Left lung (tissue), 10 donors: ENCODE measurements around the gene OOSP4A. TPM values are rescaled to one million over a fixed set of nuclear protein-coding genes. Genes with fewer than 3 reads are reported as not detected.

ENCODE experiments used
- ATAC-seq: fragments of 200-7000 bp; cut with Tn5 transposase; one replicate; pipeline ENCODE4 v1.9.1; 2020; ENCODE audit warnings: moderate library complexity
- DNase-seq, 4 donors: peaks; one replicate each; pipeline ENCODE4 v3.0.0-alpha.2; 2013 to 2020
- H3K27ac ChIP-seq, 2 donors: fragments of 200-600 bp; sonication (generic) in 1 of 2; one replicate each; pipeline versions ENCODE4 v1.5.0 to v1.8.0; 2020 to 2021
- H3K27me3 ChIP-seq, 2 donors: fragments of 200-600 bp; sonication (generic) in 1 of 2; one replicate each; pipeline versions ENCODE4 v1.5.0 to v1.8.0; 2020 to 2021
- H3K36me3 ChIP-seq, 2 donors: fragments of 200-600 bp; sonication (generic) in 1 of 2; one replicate each; pipeline versions ENCODE4 v1.5.0 to v1.8.0; 2020 to 2021
- H3K4me1 ChIP-seq, 2 donors: fragments of 200-600 bp; one replicate each; pipeline ENCODE4 v1.8.0; 2021
- H3K4me3 ChIP-seq, 2 donors: fragments of 200-600 bp; sonication (generic) in 1 of 2; one replicate each; pipeline versions ENCODE4 v1.5.0 to v1.8.0; 2020 to 2021; ENCODE audit warnings: mild to moderate bottlenecking in 1 of 2
- H3K9me3 ChIP-seq, 2 donors: fragments of 200-600 bp; sonication (generic) in 1 of 2; one replicate each; pipeline versions ENCODE4 v1.5.0 to v1.8.0; 2020 to 2021
- intact Hi-C, 2 donors: fragments of 100-400 bp; cut with DNase I; formaldehyde crosslinking; loops; one replicate each; pipeline versions ENCODE4 v1.11.2 to v1.14.2; 2022
- polyA plus RNA-seq, 6 donors: library from polyadenylated mRNA; unstranded; fragments of 120-200 nt; gene quantifications; one replicate each; pipeline ENCODE4 v1.2.1, GENCODE V29; 2013; ENCODE audit not compliant: insufficient read length in 6 of 6
- total RNA-seq, 2 donors: library from RNA; stranded (reverse); fragmentation: NEBNext Ultra II Directional; extraction: Animal tissue kit (Norgen Biotek cat#: 25700); gene quantifications; one replicate each; pipeline ENCODE4 v1.2.1, GENCODE V29; 2021
- TF ChIP-seq, protein P1 (sequence below), 2 donors: fragments of 200-600 bp; sonication (generic) in 1 of 2; IDR thresholded peaks; one replicate each; pipeline versions ENCODE4 v1.5.0 to v1.8.0; 2021; ENCODE audit warnings: antibody characterized with exemption in 2 of 2
- donor health status: DM: no; HTN: yes; CAD: no.
- donor health status: DM: no; HTN: no; CAD: no.

The OOSP4A gene
- total and polyA plus RNA-seq, 8 donors = not detected

DNA sequence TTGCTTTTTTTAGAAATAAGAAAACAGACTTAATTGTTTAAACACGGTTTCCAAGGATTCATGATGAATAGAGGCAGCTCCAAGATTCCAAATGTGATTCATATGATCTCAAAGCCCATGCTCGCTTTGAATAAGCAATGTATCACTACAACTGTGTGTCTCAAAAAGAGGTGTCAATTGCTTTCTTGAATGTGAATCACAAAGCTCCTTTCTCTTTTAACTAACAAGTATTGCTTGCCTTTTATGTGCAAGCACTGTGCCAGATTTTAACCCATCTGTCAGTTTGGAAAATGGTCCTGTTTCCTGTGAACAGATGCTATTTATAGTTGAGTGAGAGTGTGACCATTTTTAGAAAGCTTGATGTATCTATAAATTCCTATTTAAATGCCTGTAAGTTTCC, 19.1 kb upstream of the OOSP4A start:
- intact Hi-C loops = no loop called here
- Histone ChIP-seq H3K36me3 (no peaks in the 10 kb centered on the region), H3K4me1 (no peaks in the 10 kb centered on the region), H3K27me3 (no peaks in the 10 kb centered on the region), H3K9me3 (no peaks in the 10 kb centered on the region), H3K27ac (no peak overlapping the region), H3K4me3 (no peak overlapping the region)
- DNase-seq = no peak
- TF ChIP-seq, protein P1, sequence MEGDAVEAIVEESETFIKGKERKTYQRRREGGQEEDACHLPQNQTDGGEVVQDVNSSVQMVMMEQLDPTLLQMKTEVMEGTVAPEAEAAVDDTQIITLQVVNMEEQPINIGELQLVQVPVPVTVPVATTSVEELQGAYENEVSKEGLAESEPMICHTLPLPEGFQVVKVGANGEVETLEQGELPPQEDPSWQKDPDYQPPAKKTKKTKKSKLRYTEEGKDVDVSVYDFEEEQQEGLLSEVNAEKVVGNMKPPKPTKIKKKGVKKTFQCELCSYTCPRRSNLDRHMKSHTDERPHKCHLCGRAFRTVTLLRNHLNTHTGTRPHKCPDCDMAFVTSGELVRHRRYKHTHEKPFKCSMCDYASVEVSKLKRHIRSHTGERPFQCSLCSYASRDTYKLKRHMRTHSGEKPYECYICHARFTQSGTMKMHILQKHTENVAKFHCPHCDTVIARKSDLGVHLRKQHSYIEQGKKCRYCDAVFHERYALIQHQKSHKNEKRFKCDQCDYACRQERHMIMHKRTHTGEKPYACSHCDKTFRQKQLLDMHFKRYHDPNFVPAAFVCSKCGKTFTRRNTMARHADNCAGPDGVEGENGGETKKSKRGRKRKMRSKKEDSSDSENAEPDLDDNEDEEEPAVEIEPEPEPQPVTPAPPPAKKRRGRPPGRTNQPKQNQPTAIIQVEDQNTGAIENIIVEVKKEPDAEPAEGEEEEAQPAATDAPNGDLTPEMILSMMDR (IDR thresholded peaks at IDR 0.05) = no peak
- no peak for ATAC-seq

- intact Hi-C loops = no loop called here
- Histone ChIP-seq H3K9me3 (no peaks in the 10 kb centered on the region), H3K27ac (no peak overlapping the region), H3K4me1 (no peaks in the 10 kb centered on the region), H3K36me3 (no peaks in the 10 kb centered on the region), H3K4me3 (no peak overlapping the region), H3K27me3 (no peaks in the 10 kb centered on the region)
- DNase-seq (no peak), ATAC-seq (no peak)
- TF ChIP-seq, protein P1 (IDR thresholded peaks at IDR 0.05) = no peak
These were observed 10.2 kb upstream of the OOSP4A start for GRCh38 chr11:59953463-59954218.

DNA sequence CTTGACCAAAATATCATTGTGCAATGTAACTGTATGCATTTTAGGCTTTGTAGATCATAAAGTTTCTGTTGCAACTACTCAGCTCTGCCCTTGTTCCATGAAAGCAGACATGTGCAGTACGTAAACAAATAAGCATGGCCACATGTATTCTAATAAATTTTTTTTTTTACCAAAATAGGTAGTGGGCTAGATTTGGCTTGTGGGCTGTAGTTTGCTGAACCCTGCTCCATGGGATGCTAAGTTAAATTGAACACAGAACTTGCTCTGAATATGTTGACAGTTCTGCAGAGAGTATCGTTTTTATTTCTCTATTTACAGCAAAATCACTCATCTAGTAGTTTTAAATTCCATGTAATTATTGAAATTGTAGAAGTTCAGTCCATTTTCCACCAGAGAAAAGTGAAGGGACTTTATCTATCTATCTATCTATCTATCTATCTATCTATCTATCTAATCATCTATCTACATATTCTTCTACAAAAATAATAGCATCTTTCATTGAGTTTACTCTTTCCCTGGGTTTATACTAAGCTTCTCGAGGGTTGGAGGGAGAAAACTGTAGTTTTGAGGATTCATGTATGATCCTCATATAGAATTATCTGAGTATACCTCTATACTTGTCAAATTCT, 9.5 kb upstream of the OOSP4A start:
- Histone ChIP-seq H3K4me1 (no peaks in the 10 kb centered on the region), H3K27ac (no peak overlapping the region), H3K4me3 (no peak overlapping the region), H3K9me3 (no peaks in the 10 kb centered on the region), H3K36me3 (no peaks in the 10 kb centered on the region), H3K27me3 (no peaks in the 10 kb centered on the region)
- TF ChIP-seq, protein P1 (IDR thresholded peaks at IDR 0.05) = no peak
- DNase-seq (no peak), ATAC-seq (no peak)
- intact Hi-C loops = no loop called here

DNA sequence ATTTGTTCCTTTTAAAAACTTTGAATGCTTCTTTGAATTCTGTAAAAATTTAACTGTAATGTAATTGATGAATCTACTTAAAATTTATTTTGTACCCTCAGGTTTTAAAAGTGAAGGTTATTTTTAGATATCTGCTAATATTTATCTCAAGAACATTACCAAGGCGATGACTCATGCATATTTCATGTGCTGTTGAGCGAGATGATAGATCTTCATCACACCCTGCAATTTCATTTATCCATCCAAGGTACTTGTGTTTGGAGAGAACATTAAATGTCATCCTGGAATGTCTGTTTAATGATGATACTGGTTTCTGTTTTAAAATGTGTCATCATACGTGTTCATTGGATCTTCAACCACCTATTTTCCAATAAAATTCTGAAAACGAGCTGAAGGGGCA, 6.7 kb upstream of the OOSP4A start:
- Histone ChIP-seq H3K27ac (no peak overlapping the region), H3K4me1 (no peaks in the 10 kb centered on the region), H3K36me3 (no peaks in the 10 kb centered on the region), H3K9me3 (no peaks in the 10 kb centered on the region), H3K4me3 (no peak overlapping the region), H3K27me3 (no peaks in the 10 kb centered on the region)
- TF ChIP-seq, protein P1 (IDR thresholded peaks at IDR 0.05) = no peak
- ATAC-seq (no peak), DNase-seq (no peak)
- intact Hi-C loops = no loop called here

GRCh38 chr11:59960502-59961381, 3.1 kb upstream of the OOSP4A start:
- no peaks in the 10 kb centered on the region for H3K9me3 ChIP-seq
- no peaks in the 10 kb centered on the region for H3K27me3 ChIP-seq
- TF ChIP-seq, protein P1 (IDR thresholded peaks at IDR 0.05) = no peak
- ATAC-seq = no peak
- H3K4me1 ChIP-seq = no peaks in the 10 kb centered on the region
- no peak overlapping the region for H3K4me3 ChIP-seq
- H3K27ac ChIP-seq = no peak overlapping the region
- no peak for DNase-seq
- intact Hi-C loops = no loop called here
- H3K36me3 ChIP-seq = no peaks in the 10 kb centered on the region
